ENCODE results near the gene CXCL6. TPM values are rescaled to one million over a fixed set of nuclear protein-coding genes. Genes with fewer than 3 reads are reported as not detected.

Gene CXCL6
- total RNA-seq, 4 donors from 2014 or later: not detected

GRCh38 chr4:73867783-73868182, 31.3 kb downstream of the CXCL6 start:
- DNase-seq: peak; percentile 51
- TF ChIP-seq EP300 (IDR thresholded peaks at IDR 0.05; ENCODE audit: low read depth): no peak
- no peak for TF ChIP-seq POLR2A (IDR thresholded peaks at IDR 0.05)
- no peak for TF ChIP-seq POLR2AphosphoS5 (IDR thresholded peaks at IDR 0.05)
- TF ChIP-seq CTCF (IDR thresholded peaks at IDR 0.05): peak in 4 of 5 experiments; percentile 24 to 53 (median 36)
- Histone ChIP-seq H3K27ac (peak overlapping the region; percentile 70 to 82 (median 76)), H3K36me3 (no peaks in the 10 kb centered on the region), H3K9me3 (no peaks in the 10 kb centered on the region), H3K4me3 (no peak overlapping the region), H3K4me1 (peaks cover 0 to 19% (median 0%) of the 10 kb centered on the region in 4 donors), H3K27me3 (peaks cover 12% of the 10 kb centered on the region)
- in situ Hi-C loops (cut with MboI; ENCODE audit: low pct_ligation_motif_present in 1 of 4, low pct_unique_long_range_greater_than_20kb in 1 of 4, low sequenced_read_pairs in 3 of 4): loop anchor here in 1 of 4 donors (25.0 kb wide), 1 partner anchor 270 kb away; no protein-coding TSS in a partner anchor
- intact Hi-C loops (cut with DNase I; ENCODE audit: low total_unique reads): no loop called here
- WGBS, 2 donors (ENCODE audit: low coverage in 1 of 2): 52 to 80% methylated on average over 2 to 3 of the region's 3 CpGs

GRCh38 chr4:73868206-73869129, 32.0 kb downstream of the CXCL6 start:
- Histone ChIP-seq H3K27ac (peak overlapping the region; percentile 70 to 82 (median 76)), H3K27me3 (peaks cover 12% of the 10 kb centered on the region), H3K9me3 (no peaks in the 10 kb centered on the region), H3K4me3 (peak overlapping the region; percentile 47 to 77 (median 56)), H3K36me3 (no peaks in the 10 kb centered on the region), H3K4me1 (peaks cover 0 to 19% (median 0%) of the 10 kb centered on the region in 4 donors)
- WGBS, 2 donors (ENCODE audit: low coverage in 1 of 2): 25 to 29% methylated on average over 6 to 16 of the region's 16 CpGs
- no peak for DNase-seq
- TF ChIP-seq POLR2AphosphoS5 (IDR thresholded peaks at IDR 0.05) (no peak), CTCF (IDR thresholded peaks at IDR 0.05) (no peak), EP300 (IDR thresholded peaks at IDR 0.05; ENCODE audit: low read depth) (no peak), POLR2A (IDR thresholded peaks at IDR 0.05) (no peak)
- intact Hi-C loops (cut with DNase I; ENCODE audit: low total_unique reads): no loop called here
- in situ Hi-C loops (cut with MboI; ENCODE audit: low pct_ligation_motif_present in 1 of 4, low pct_unique_long_range_greater_than_20kb in 1 of 4, low sequenced_read_pairs in 3 of 4): loop anchor here in 1 of 4 donors (25.0 kb wide), 1 partner anchor 269 kb away; no protein-coding TSS in a partner anchor

- H3K4me3 ChIP-seq: peak within 1 kb of the TSS; percentile 47 to 77 (median 56)
- H3K27ac ChIP-seq: peak within 1 kb of the TSS; percentile 70 to 82 (median 76)
- no peaks in the 10 kb centered on the region for H3K36me3 ChIP-seq
- H3K9me3 ChIP-seq: no peaks in the 10 kb centered on the region
- peak; percentile 46 for TF ChIP-seq POLR2A (IDR thresholded peaks at IDR 0.05)
- no peak for TF ChIP-seq CTCF (IDR thresholded peaks at IDR 0.05)
- in situ Hi-C loops (cut with MboI; ENCODE audit: low pct_ligation_motif_present in 1 of 4, low pct_unique_long_range_greater_than_20kb in 1 of 4, low sequenced_read_pairs in 3 of 4) (loop anchor here in 1 of 4 donors (25.0 kb wide), 1 partner anchor 268 kb away; no protein-coding TSS in a partner anchor), intact Hi-C loops (cut with DNase I; ENCODE audit: low total_unique reads) (no loop called here)
- H3K27me3 ChIP-seq: peaks cover 12% of the 10 kb centered on the region
- peak; percentile 74 for DNase-seq
- H3K4me1 ChIP-seq: peaks cover 0 to 19% (median 0%) of the 10 kb centered on the region in 4 donors
- WGBS, 2 donors (ENCODE audit: low coverage in 1 of 2): 10 to 80% methylated on average over 1 to 60 of the region's 61 CpGs
Observed at GRCh38 chr4:73869130-73870055, 32.9 kb downstream of the CXCL6 start, which contains the start of gene CXCL1. Gene CXCL1, plus strand, starts transcription at chr4:73869393. Its CDS starts 78 bp downstream, at chr4:73869471.

Data from transverse colon (tissue), 4 donors.